OCI-LY7 (cell line): Measurements from ENCODE around the gene TSPYL1.

ENCODE experiments used
- CTCF ChIP-seq: fragments of 200-600 bp; sonication (generic); conservative IDR thresholded peaks from 2 replicates; pipeline ENCODE4 v1.5.1; 2014; ENCODE audit warnings: mild to moderate bottlenecking, antibody characterized with exemption, low read length, moderate library complexity, mixed read lengths
- EZH2phosphoT487 ChIP-seq: fragments of 200-600 bp; sonication (generic); IDR thresholded peaks from 2 replicates; pipeline ENCODE4 v1.6.1; 2018; ENCODE audit warnings: low read depth, borderline replicate concordance, mild to moderate bottlenecking, mixed run types, antibody characterized with exemption, low read length, moderate library complexity, mixed read lengths

GRCh38 chr6:116313101-116313776 is 33.5 kb upstream of the TSPYL1 start:
- TF ChIP-seq CTCF (no peak), EZH2phosphoT487 (no peak)
